GM19099 (cell line): Measurements from ENCODE around the gene PLCD3.

Experiments used
- POLR2A ChIP-seq: IDR thresholded peaks from 3 replicates; pipeline ENCODE4 v1.6.1; 2011; ENCODE audit warnings: low read depth; ENCODE audit not compliant: insufficient read length; ENCODE audit errors: extremely low read depth

PLCD3 gene

DNA sequence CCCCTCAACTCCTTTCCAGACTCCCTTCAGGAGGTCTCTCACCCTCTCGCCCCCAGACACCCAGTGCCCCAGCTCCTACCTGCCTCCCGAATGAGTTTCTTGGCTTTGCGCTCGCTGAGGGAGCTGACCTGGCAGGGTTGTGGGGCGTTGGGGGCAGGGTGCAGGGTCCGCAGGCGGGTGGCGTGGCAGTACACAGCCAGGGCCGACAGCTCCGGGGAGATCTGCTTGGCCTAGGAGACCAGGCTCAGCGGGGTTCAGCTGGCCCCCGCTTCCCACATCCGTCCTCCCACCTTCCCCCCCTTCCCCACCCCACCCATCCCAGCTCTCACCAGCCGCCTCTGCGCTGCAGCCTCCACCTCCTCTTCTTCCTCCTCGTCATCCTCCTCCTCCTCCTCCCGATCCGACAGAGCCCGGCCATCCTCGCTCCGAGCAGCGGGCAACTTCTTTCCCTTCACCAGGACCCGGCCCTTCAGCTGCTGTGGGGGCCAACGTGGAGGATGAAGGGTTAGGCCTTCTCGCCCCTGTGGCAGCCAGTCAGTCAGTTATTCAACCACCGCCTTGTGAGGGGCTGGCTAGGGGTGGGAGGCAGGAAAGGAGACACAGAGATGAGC lies 17.2 kb downstream of the PLCD3 start:
- TF ChIP-seq POLR2A, result no peak

DNA sequence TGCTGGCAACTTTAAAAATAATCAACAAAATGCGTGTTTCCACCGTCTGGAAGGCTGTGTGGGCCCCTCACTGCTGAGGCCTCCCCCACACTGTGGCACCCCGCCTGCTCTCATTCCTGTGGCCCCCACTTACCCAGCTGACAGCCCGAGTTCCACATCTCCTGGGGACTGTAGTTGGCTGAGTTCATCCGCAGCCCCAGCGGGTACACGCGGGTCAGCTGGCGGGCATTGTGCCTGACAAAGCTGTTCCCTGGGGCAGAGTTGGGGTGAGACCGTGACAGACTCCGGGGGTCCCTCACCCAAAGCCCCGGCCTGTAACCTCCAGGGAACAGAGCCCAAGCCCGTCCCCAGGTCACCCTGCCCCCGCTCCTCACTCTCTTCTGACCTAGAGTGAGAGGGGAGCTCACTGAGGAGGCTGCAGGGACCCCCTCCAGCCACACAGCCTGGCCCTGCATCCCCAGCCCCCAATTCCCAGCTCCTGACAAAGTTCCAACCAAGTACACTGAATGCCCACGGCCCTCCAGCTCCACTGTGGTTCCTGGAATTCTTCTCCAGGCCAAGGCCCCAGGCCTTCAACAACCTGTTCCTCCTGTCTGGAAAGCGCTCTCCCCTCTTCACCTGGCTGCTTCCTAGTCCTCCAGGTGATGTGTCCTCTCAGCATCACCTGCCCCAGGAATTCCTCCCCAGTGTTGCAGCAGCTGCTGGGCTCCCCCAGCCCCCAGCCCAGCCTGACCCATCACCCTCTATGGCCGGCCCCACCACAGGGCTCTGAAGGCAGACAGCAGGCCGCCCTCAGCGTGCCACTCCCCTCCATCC lies 18.0 kb downstream of the PLCD3 start:
- no peak for TF ChIP-seq POLR2A

- TF ChIP-seq POLR2A, result no peak
These were observed 18.9 kb downstream of the PLCD3 start for GRCh38 chr17:45113424-45113754.

DNA sequence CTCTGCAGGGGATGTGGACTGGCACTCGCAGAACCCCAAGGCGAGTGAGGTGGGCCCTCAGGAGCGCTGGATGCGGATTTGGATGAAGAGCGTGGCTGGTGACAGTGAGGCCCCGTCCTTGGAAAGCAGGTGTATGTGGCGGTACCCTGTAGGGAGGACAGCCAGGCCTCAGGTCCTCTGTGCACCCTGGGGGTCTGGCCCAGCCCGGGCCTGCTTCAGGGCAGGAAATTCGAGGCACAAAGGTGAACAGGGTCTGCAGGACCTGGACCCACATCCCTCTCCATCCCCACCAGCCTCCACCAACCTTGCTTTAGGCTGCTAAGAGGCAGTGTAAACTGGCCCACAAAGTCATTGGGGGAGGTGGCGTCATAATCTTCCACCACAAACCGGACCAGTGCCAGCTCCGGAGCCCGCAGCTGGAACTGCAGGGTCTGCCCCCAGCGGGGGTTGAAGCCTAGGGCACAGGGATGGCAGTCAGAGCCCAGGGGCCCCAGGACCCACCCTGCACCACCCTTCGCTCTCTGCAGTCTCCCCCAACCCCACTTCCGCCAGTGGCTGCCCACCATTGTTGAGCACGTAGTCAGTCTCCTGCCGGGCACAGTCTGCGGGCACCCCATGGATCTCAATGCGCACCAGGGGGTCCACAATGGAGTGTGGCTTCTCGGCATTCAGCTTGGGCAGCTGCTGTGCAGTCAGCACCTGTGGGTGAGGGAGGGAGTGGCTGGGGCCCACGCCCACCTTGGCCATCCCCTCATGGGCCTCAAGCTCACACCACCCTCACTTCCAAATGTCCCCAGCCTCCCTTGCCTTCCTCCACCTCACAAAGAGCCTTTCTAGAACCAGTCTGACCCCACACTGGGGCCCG lies 19.5 kb downstream of the PLCD3 start:
- no peak for TF ChIP-seq POLR2A

- TF ChIP-seq POLR2A, result no peak
These were observed 20.5 kb downstream of the PLCD3 start for GRCh38 chr17:45111850-45112249.

DNA sequence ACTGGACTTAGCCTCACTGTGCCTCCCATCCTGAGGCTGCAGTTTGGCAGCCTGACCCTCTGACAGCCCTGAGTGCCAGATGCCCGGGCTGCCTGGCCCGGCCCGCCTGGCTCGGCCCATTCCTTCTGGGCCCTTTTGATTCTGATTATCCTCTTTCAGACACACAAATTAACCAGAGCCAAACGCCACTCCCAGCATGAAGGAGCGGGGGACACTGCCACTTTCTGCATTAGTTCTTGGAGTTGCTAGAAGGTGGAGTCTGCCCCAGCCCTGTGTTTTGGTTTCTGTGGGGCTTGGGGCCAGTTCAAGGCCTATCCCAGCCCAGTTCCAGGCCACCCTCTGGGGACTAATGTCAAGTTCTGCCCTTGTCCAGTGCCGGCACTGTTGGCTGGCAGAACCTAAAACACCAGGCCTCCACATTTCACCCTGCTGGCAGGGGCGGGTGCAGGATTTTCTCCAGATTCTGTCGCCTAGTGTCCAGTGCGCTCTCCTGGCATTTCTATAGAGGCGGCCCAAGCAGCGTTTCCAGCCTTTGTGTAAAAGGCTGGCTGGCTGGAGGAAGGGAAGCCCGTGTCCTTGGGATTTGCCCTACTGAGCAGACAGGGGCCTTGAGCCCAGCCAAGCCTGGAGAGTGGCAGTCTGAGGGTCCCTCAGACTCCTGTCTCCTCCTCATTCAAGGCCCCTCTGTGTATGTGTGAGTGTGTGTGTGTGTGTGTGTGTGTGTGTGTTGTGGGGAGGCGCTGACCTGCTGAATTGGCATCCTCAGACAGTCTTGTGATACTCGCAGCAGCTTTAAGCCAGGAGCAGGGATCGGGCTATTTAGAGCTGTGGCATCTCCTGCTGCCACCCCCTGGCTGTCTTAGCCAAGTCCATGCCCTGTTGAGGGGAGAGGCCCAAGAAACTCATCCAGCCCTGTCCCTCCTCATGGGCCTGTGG lies 21.4 kb downstream of the PLCD3 start:
- no peak for TF ChIP-seq POLR2A

DNA sequence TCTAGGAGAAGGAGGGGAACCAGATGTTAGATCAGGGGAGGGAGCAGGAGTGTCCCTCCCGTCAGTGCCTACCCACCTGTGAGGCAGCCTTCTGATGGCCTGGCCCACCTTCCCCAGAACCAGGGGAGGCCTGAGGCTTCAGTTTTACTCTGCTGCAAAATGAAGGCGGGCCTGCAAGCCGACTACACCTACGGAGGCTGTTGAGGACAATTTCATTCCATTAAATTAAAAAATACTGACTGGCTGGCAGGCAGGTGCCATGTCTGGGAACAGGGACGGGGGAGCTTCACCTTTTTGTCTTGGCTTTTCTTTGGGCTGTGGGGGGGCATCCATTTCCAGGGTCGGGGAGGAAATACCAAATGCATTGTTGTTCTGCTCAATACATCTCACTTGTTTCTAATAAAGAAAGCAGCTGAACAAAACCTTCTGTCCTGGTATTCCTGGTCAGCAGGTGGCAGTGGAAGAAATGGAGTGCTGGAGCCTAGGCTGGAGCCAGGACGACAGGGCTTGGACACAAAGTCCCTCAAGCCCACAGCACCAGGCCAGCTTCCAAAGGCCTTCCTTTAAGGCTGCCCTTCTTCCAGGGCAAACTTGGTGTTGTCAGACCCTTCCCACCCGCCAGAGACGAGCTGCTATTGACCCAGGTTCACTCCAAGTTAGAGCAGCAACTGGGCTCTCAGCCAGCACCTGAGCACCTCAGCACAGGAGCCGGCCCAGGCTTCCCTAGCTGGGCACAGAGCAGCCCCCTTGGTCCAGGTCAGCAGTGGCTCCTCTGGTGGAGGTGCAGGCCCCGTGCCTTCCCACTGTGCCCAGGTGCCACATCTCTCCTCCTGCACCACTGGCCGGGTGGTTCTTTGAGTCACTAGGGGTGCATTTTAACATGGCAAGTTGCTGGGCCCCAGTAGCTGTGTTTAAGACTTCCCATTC lies 23.5 kb downstream of the PLCD3 start:
- TF ChIP-seq POLR2A, result no peak

DNA sequence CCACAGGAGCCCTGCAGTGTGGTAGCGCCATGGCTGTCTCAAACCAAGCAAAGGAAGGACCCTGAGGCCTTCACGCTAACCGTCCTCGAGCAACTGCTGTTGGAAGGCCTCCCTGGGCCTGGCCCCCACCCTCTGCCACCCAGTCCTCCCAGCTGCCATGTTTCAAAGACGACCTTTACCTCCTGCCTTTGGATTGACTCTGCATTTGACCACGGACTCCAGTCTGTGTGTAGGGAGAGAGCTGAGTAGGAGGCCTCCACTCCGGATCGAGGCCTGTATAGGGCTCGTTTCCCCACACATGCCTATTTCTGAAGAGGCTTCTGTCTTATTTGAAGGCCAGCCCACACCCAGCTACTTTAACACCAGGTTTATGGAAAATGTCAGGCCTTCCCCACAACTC lies 24.3 kb downstream of the PLCD3 start:
- TF ChIP-seq POLR2A, result no peak

- no peak for TF ChIP-seq POLR2A
These were observed 24.9 kb downstream of the PLCD3 start for GRCh38 chr17:45107293-45108010.

GRCh38 chr17:45106582-45106981 lies 25.7 kb downstream of the PLCD3 start:
- no peak for TF ChIP-seq POLR2A

DNA sequence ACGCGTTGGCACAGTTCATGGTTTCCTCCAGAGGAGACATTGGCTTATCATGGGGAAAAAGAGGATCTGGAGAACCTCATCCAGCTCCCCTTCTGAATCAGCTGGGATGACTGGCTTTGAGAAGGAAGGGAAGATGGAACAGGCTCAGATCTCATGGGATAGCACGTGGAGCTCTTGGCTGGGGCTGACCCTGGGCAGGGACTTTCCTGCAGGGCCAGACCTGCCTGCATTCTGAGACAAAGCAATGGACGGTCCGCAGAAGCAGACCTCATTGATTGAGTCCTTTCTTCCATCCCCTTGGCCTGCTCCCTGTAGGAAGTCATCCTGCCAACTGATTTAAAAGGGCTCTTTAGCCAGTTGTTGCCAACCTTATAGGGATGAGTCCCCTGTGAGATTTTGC lies 26.2 kb downstream of the PLCD3 start:
- no peak for TF ChIP-seq POLR2A

DNA sequence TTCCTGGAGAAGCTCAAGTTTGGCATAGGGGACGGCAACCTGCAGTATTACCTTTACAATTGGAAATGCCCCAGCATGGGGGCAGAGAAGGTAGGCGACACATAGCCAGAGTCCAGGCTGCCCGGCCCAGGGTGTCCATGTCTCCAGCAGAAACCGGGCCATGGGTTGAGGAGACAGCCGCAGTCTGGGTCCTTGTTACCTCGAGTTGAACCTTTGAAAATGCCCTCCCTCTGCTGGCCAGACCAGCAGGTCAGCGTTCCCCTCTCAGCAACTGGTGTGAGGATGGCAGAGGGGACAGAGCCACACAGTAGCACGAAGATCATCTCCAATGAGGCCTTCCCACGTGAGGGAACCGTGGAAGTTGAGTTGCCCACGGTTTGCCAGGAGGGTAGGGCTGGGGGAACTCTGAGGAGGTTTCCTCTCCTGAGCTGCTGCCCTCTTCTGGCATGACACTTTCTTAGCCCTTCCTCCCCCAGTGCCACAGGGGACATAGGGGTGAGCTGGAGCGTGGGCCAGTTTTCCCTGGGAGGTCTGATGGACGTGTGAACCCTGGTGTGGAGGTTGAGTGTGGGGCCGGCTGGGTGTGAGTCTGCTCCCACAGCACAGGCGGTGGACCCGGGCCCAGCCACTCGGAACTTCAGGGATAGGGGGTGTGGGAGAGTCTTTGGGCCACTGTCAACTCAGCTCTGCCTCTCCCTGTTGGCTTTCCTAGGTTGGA lies 27.2 kb downstream of the PLCD3 start:
- TF ChIP-seq POLR2A, result no peak

DNA sequence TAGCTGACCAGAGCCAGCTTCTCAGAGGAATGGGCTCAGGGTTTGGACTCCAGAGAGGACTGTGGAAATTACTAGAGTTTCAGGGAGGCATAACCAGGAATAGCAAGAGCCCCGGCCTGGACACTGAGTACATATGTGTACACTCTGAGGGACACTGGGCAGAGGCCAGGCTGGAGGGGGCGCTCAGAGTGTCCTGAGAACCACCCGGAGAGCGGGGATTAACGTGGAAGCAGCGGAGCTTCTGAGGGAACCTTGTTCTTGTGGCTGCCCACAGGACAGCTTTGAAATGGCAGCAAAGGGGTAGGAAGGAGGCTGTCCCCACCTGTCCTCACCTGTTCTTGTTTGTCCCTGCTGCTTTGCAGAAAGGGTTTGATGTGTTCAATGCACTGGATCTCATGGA lies 27.8 kb downstream of the PLCD3 start:
- TF ChIP-seq POLR2A, result no peak

DNA sequence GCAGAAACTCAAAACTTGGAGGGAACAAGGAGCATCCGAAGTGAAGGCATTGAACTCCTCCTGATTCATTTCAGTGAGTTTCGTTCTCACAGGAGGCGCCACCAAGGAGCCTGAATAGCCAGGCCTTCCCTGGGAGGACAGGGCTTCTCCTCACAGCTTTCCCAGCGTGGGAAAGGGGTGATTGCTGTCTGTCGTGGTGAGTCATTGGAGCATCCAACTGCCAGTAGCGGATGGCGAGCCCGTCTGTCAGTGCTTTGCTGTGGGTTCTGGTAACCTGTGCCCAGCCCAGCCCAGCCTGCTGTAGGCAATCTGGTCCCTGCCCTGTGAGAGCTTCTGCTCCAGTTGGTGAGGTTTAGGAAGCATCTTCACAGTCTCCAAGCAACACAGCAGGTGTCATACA lies 28.3 kb downstream of the PLCD3 start:
- no peak for TF ChIP-seq POLR2A
